Esophagus muscularis mucosa (tissue), 3 donors: ENCODE measurements around the gene REEP2.

Experiments
- CTCF ChIP-seq, 3 experiments: fragments of 200-600 bp in 2 of 3; fragments of 450-650 bp in 1 of 3; sonication (generic) in 2 of 3; IDR thresholded peaks; one replicate each; pipeline ENCODE4 v1.5.1; 2017 to 2019; ENCODE audit warnings: antibody characterized with exemption in 3 of 3, mild to moderate bottlenecking in 2 of 3, moderate library complexity in 1 of 3
- POLR2A ChIP-seq: fragments of 450-650 bp; IDR thresholded peaks from one replicate; pipeline ENCODE4 v1.6.1; 2017; ENCODE audit warnings: antibody characterized with exemption, moderate library complexity, mild to moderate bottlenecking, low read depth

- TF ChIP-seq CTCF (IDR thresholded peaks at IDR 0.05) (no peak), POLR2A (no peak)
Measured at GRCh38 chr5:138455232-138455930, 16.5 kb downstream of the REEP2 start.
